GM13977 (cell line): ENCODE data around the gene RNF123.

Experiments used
- DNase-seq: peaks from one replicate; pipeline ENCODE4 v3.0.0; 2012; ENCODE audit warnings: low spot score
- CTCF ChIP-seq: IDR thresholded peaks from 2 replicates; pipeline ENCODE4 v1.5.1; 2012; ENCODE audit warnings: mild to moderate bottlenecking, control low read depth; ENCODE audit not compliant: insufficient read depth; ENCODE audit errors: extremely low read depth, missing control alignments
- in situ Hi-C: fragments of 300-500 bp; cut with MboI; formaldehyde crosslinking; loops from one replicate; pipeline ENCODE4 v1.12.0; 2022; ENCODE audit warnings: low sequenced_read_pairs, low pct_unique_long_range_greater_than_20kb, mixed read lengths, inconsistent platforms; ENCODE audit not compliant: unreplicated experiment

The RNF123 gene

DNA sequence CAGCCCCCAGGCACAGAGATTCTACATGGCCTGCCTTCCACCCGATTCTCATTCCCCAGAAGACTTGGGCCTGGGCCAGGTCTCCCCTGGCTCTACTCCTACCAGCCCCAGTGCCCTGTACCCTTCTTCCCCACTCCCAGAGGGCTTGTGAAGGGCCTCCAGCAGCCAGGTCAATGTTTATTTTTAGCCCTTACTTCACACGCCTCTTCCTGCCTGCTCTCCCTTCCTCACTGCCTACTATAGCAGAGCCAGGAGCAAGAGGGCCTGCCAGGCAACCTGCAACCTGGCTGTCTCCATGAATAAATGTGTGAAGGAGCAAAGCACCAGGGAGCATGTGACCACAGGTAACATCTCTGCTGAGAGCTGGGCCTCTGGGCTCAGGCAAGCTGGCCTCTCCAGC lies 41.6 kb upstream of the RNF123 start:
- in situ Hi-C loops = no loop called here
- no peak for DNase-seq
- no peak for TF ChIP-seq CTCF

DNA sequence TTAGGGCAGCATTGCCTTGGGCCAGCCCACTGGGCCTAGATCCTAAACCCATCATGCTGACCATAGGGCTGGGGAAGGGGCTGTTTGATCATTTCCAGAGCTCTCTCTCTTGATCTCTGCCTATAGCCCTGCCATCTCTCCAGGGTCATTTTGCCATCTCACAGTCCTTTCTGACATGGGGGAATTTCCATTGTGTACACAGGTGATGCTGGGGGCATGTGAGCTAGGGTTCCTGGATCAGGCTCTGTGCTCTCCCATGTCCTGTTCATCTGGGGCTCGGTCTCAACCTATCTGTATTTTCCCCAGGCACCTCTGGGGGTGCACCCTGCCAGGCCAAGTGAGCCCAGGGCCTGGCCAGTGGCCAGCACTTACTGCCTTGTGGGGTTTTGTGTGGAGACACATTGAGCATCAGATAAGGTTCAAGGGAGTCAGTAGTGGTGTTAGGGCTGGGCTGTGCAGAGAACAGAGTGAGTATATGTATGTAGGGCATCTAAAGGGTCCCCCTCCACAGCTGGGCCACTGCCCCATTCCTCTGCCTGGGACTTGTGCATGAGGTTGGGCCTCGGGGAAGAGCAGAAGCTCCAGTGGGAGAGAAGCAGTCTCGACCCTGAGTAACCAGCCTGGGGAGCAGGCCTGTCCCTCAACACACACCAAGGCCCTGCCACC lies 40.9 kb upstream of the RNF123 start:
- in situ Hi-C loops = no loop called here

DNA sequence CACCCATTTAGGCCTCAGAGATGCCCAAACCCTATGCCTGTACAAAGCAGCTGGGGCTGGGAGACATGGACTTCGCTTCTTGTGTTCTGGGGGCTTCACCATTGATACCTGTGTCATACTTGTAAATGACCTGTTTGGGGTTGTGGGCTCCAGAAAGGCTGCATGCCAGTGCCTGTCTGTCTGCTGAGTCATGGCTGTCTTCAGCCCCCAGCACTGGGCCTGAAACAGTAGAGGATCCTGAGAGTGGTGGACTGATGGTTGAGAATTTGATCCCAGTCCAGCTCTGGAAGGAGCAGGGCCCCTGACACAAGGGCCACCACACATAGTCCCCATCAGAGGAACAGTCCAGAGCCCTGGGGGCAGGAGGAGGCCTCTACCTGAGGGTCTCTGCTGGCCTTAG lies 39.8 kb upstream of the RNF123 start:
- DNase-seq = no peak
- in situ Hi-C loops = no loop called here
- no peak for TF ChIP-seq CTCF

More for the DNA sequence above, 40.9 kb upstream of the RNF123 start:
- no peak for DNase-seq
- TF ChIP-seq CTCF = no peak

DNA sequence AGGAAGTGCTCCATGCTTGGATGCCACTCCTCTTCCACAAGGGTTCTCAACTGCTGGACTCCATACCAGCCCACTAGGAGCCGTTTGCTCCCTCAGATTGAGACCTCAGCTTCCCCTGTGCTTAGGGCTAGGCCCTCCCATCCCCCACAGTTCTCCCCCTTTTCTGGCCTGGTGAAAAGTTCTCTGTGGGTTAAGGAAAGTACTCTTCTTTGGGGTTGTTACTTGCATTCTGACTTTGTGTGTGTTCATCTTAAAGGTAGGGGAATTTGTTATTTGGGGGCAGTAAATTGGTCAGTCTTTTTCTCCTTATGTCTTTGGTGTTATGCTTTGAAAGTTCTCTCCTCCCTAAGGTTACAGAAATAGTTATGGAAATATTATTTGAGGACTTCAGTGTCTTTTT lies 39.2 kb upstream of the RNF123 start:
- in situ Hi-C loops = no loop called here
- DNase-seq = no peak

DNA sequence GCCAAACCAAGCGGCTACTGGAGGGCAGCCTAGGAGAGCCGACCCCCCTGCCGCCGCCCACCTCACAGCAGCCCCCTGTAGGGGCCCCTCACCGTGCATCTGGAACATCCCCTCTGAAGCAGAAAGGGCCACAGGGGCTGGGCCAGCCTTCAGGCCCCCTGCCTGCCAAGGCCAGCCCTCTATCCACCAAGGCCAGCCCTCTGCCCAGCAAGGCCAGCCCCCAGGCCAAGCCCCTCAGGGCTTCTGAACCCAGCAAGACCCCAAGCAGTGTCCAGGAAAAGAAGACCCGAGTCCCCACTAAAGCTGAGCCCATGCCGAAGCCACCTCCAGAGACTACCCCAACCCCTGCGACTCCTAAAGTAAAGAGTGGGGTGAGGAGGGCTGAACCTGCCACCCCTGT lies 38.7 kb upstream of the RNF123 start:
- in situ Hi-C loops = no loop called here
- no peak for DNase-seq
- no peak for TF ChIP-seq CTCF

More for the DNA sequence above, 39.2 kb upstream of the RNF123 start:
- TF ChIP-seq CTCF = no peak

GRCh38 chr3:49652218-49652902 lies 37.0 kb upstream of the RNF123 start:
- TF ChIP-seq CTCF = no peak
- no peak for DNase-seq
- in situ Hi-C loops = no loop called here
